DMS53 treated with DMSO at 0.1 percent for 48 hours (cell line): ENCODE measurements around the gene GRB10.

Source experiments
- DNase-seq: peaks from one replicate; lab custom pipeline; 2025; ENCODE audit not compliant: unreplicated experiment; lab: John Stamatoyannopoulos, UW

GRB10 gene

GRCh38 chr7:50641442-50642405 lies 141.0 kb downstream of the GRB10 start:
- peak; percentile 31 for DNase-seq

- DNase-seq, result no peak
Observed at GRCh38 chr7:50640779-50641178, 141.9 kb downstream of the GRB10 start.

- no peak for DNase-seq
Observed at GRCh38 chr7:50640256-50640655, 142.4 kb downstream of the GRB10 start.

DNA sequence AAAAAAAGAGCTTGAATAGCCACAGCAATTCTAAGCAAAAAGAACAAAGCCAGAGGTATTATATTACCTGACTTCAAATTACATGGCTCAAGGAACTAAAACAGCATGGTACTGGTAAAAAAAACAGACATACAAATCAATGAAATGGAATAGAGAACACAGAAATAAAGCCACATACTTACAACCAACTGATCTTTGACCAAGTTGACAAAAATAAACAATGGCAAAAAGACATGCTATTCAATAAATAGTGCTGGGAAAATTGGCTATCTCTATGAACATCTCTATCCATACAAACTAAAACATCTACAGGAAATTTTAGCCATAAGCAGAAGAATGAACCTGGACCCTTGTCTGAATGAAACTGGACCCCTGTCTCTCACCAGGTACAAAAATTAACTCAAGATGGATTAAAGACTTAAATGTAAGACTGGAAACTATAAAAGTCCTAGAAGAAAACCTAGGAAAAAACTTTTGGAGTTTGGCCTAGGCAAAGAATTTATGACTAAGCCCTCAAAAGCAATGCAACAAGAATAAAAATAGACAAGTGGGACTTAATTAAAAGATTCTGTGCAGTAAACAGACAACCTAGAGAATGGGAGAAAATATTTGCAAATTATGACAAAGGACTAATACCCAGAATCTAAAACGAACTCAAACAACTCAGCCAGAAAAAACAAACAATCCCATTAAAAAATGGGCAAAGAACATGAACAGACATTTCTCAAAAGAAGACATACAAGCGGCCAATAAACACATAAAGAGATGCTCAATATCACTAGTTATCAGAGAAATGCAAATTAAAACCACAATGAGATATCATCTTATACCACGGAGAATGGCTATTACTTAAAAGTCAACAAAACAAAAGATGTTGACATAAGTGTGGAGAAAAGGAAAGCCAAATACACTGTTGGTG lies 144.7 kb downstream of the GRB10 start:
- DNase-seq, result no peak

DNA sequence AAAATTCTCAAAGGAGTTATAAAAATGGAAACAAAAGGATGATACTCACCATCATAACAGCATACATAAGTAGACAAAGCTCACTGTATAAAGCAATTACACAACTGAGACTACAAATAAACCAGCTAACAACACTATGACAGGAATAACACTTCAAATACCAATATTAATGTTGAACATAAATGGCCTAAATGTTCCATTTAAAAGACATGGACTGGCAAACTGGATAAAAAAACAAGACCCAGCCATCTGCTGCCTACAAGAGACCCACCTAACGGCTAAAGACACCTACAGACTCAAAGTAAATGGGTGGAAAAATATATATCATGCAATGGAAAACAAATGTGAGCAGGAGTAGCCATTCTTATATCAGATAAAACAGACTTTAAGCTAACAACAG lies 148.3 kb downstream of the GRB10 start:
- no peak for DNase-seq

- DNase-seq, result no peak
Observed at GRCh38 chr7:50633414-50633710, 149.3 kb downstream of the GRB10 start.

- peak; percentile 67 for DNase-seq
Observed at GRCh38 chr7:50632561-50633413, 149.9 kb downstream of the GRB10 start.

GRCh38 chr7:50631639-50632038 lies 151.1 kb downstream of the GRB10 start:
- no peak for DNase-seq

DNA sequence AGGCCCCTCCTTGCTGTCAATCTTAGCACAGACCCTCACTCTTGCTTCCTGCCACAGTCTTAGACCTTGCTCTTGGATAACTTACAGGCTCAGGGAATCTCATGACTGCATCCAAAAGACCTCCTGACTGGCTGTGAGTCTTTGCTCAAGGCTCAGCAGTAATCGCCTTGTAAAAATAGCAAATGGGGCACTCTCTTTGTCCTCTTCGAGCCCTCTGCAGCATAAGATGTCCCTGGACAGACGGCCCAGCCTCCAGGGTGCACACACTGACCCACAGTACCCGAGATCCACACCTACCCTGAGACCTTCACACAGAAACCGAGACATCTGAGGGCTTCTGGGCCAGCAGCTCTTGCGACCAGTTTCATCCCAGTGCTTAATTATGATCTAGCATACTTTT lies 151.6 kb downstream of the GRB10 start:
- DNase-seq, result no peak

GRCh38 chr7:50629238-50629901 lies 153.3 kb downstream of the GRB10 start:
- DNase-seq, result no peak

DNA sequence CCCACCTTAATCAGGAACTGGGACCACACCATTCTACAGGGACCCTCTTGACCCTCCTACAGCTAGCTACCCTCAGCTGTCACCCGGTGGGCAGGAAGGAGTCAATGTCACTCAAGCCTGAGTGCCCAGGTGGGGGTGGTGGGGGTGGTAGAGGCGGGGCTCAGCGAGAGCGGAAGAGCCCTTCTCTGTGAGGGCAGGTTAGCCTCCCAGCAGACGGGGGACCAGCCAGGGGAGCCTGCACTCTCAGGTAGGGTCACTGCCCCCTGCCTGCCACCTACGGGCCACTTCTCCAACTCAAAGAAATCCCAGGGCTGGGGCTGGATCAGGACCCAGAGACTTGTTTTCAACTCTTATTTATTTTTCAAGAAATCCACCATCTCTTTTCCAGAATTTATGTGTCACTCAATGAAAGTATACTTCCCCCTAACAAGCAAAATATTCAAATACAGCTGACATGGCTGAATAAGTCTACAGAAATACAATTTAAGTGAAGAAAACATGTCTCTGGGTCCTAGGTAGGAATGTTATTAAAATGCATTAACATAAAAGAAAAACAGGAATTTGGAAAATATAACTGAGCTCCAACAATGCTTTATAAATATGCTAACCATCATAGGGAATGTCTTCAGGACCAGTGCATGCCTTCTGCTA lies 154.1 kb downstream of the GRB10 start:
- DNase-seq, result no peak

- no peak for DNase-seq
Observed at GRCh38 chr7:50627824-50628361, 154.8 kb downstream of the GRB10 start.

DNA sequence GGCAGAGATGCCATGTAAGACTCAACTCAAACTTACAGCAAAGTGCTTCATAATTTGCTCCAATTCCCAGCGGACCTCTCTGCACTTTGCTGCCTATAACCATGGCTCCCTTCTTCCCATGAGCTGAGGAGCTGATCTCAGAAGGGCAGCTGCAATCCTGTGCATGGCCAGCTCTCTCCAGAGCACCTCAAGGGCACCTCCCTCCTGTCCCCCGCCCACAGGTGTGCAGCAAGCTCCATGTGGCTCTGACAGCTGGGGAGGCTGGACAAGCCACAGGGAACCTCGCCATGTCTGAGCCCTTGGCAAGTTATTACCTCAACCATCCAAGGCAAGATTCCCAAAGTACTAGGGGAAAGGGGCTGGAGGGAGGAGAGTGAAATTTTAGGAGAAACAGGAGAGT lies 156.4 kb downstream of the GRB10 start:
- no peak for DNase-seq

DNA sequence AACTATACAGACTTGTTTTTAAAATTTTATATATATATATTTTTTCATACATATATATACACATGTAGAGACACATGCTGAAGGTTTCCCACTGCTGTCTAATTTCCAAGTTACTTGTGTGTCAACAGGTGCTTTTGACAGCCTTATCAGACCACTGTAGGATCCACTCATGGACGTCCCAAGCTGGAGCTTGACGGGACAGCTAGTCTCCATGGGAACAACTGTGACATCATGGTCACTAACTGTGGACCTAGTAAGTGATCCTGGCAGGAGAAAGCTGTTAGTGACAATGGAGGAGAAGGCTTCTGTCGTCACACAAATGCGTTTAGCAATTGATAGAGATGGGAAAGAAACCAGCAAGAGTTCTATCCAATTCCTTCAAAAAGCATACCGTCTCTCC lies 157.3 kb downstream of the GRB10 start:
- no peak for DNase-seq

DNA sequence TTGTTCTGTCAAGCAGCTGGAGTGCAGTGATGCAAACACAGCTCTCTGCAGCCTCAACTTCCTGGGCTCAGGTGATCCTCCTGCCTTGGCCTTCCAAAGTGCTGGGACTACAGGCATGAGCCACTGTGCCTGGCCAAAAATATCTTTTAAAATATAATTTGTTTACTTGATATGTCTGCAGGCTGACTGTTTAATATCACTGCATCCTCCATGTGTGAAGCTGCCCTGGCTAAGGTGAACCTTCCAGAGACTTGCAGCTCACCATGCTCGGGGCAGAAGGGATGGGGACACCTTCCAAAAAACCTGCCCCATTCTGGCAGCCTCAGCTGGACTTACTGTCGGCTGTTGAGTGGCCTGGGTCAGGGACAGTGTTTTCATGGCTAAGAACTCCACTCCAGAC lies 159.9 kb downstream of the GRB10 start:
- DNase-seq, result no peak

- DNase-seq, result no peak
Observed at GRCh38 chr7:50621973-50622490, 160.7 kb downstream of the GRB10 start.

GRCh38 chr7:50621206-50621605 lies 161.5 kb downstream of the GRB10 start:
- no peak for DNase-seq

DNA sequence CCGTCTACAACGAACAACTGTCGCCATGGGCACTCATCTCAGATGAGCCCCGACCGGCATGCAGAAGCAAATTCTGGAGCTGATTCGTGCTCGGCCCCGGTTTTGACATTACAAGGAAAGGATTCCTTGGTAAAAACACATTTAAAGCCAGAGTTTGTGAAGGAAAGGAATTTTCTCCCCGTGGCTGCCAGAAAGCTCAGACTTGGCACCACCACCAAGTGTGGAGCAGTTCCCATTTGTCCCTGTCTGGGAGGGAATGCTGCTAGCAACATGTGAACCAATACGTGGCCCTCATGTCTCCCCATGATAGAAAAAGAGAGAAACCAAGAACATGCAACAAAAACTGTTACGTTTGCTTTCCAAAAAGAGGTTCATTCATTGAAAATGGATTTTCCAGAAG lies 162.3 kb downstream of the GRB10 start:
- DNase-seq, result no peak

DNA sequence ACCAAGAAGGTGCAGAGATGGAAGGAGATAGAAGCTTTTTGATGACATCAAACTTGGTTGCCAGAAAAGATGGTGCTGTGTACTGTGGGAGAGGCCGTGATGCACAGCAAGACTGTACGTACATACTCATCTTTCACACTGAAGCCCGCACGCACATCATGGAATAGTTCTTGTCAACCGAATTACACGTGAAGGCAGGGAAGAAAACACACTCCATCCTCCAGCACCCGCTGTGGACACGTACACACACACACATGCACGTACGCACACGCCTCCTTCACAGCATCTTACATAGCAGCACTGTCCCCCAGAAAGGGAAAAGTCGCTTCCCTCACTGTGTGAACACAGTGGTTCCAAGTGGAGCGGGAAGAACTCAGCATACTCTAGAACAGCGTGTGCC lies 163.0 kb downstream of the GRB10 start:
- no peak for DNase-seq

GRCh38 chr7:50618281-50618680 lies 164.4 kb downstream of the GRB10 start:
- DNase-seq, result no peak
